ENCODE results near the gene NEK8. TPM values are rescaled to one million over a fixed set of nuclear protein-coding genes. Genes with fewer than 3 reads are reported as not detected.

NEK8 gene
- total and polyA plus RNA-seq, 2 donors, result 2.2 to 5.1 TPM

- Histone ChIP-seq H3K4me1 (ENCODE audit: control insufficient read depth in 2 of 2, insufficient read depth in 2 of 2, low read length in 2 of 2) (no peaks in the 10 kb centered on the region), H3K27me3 (ENCODE audit: control insufficient read depth in 2 of 2, insufficient read depth in 1 of 2, low read length in 1 of 2) (no peaks in the 10 kb centered on the region), H3K9me3 (ENCODE audit: control insufficient read depth in 2 of 2, insufficient read depth in 1 of 2, low read length in 1 of 2) (no peaks in the 10 kb centered on the region), H3K4me3 (ENCODE audit: low read length in 2 of 2) (no peak overlapping the region), H3K27ac (ENCODE audit: low read depth in 1 of 2, low read length in 1 of 2) (no peak overlapping the region), H3K36me3 (ENCODE audit: control insufficient read depth in 2 of 2, insufficient read depth in 2 of 2, low read length in 1 of 2) (peaks cover 27 to 52% of the 10 kb centered on the region in 2 donors)
- WGBS, result 93% methylated on average over 5 of the region's 5 CpGs
- DNase-seq (ENCODE audit: low read depth in 6 of 9, low spot score in 9 of 9), result no peak
Observed at GRCh38 chr17:28756049-28756804, 27.6 kb downstream of the NEK8 start.

GRCh38 chr17:28758411-28759121 is 30.0 kb downstream of the NEK8 start:
- Histone ChIP-seq H3K9me3 (ENCODE audit: control insufficient read depth in 2 of 2, insufficient read depth in 1 of 2, low read length in 1 of 2) (no peaks in the 10 kb centered on the region), H3K27me3 (ENCODE audit: control insufficient read depth in 2 of 2, insufficient read depth in 1 of 2, low read length in 1 of 2) (no peaks in the 10 kb centered on the region), H3K27ac (ENCODE audit: low read depth in 1 of 2, low read length in 1 of 2) (no peak overlapping the region), H3K4me3 (ENCODE audit: low read length in 2 of 2) (no peak overlapping the region), H3K4me1 (ENCODE audit: control insufficient read depth in 2 of 2, insufficient read depth in 2 of 2, low read length in 2 of 2) (no peaks in the 10 kb centered on the region), H3K36me3 (ENCODE audit: control insufficient read depth in 2 of 2, insufficient read depth in 2 of 2, low read length in 1 of 2) (peaks cover 28 to 48% of the 10 kb centered on the region in 2 donors)
- no peak for DNase-seq (ENCODE audit: low read depth in 6 of 9, low spot score in 9 of 9)
- 97% methylated on average over 32 of the region's 32 CpGs for WGBS

GRCh38 chr17:28759256-28759865 is 30.8 kb downstream of the NEK8 start:
- no peaks in the 10 kb centered on the region for H3K4me1 ChIP-seq (ENCODE audit: control insufficient read depth in 2 of 2, insufficient read depth in 2 of 2, low read length in 2 of 2)
- peaks cover 28 to 48% of the 10 kb centered on the region in 2 donors for H3K36me3 ChIP-seq (ENCODE audit: control insufficient read depth in 2 of 2, insufficient read depth in 2 of 2, low read length in 1 of 2)
- no peak for DNase-seq (ENCODE audit: low read depth in 6 of 9, low spot score in 9 of 9)
- WGBS, result 98% methylated on average over 18 of the region's 18 CpGs
- no peak overlapping the region for H3K27ac ChIP-seq (ENCODE audit: low read depth in 1 of 2, low read length in 1 of 2)
- no peaks in the 10 kb centered on the region for H3K27me3 ChIP-seq (ENCODE audit: control insufficient read depth in 2 of 2, insufficient read depth in 1 of 2, low read length in 1 of 2)
- H3K9me3 ChIP-seq (ENCODE audit: control insufficient read depth in 2 of 2, insufficient read depth in 1 of 2, low read length in 1 of 2), result no peaks in the 10 kb centered on the region
- H3K4me3 ChIP-seq (ENCODE audit: low read length in 2 of 2), result no peak overlapping the region

GRCh38 chr17:28760601-28761562 is 32.3 kb downstream of the NEK8 start:
- DNase-seq (ENCODE audit: low read depth in 6 of 9, low spot score in 9 of 9), result no peak
- 63% methylated on average over 9 of the region's 9 CpGs for WGBS
- Histone ChIP-seq H3K36me3 (ENCODE audit: control insufficient read depth in 2 of 2, insufficient read depth in 2 of 2, low read length in 1 of 2) (peaks cover 33 to 57% of the 10 kb centered on the region in 2 donors), H3K4me1 (ENCODE audit: control insufficient read depth in 2 of 2, insufficient read depth in 2 of 2, low read length in 2 of 2) (no peaks in the 10 kb centered on the region), H3K4me3 (ENCODE audit: low read length in 2 of 2) (no peak overlapping the region), H3K27me3 (ENCODE audit: control insufficient read depth in 2 of 2, insufficient read depth in 1 of 2, low read length in 1 of 2) (no peaks in the 10 kb centered on the region), H3K9me3 (ENCODE audit: control insufficient read depth in 2 of 2, insufficient read depth in 1 of 2, low read length in 1 of 2) (no peaks in the 10 kb centered on the region), H3K27ac (ENCODE audit: low read depth in 1 of 2, low read length in 1 of 2) (no peak overlapping the region)

GRCh38 chr17:28763137-28763799 is 34.7 kb downstream of the NEK8 start:
- 100% methylated on average over 1 of the region's 1 CpG for WGBS
- no peak for DNase-seq (ENCODE audit: low read depth in 6 of 9, low spot score in 9 of 9)
- H3K9me3 ChIP-seq (ENCODE audit: control insufficient read depth in 2 of 2, insufficient read depth in 1 of 2, low read length in 1 of 2), result no peaks in the 10 kb centered on the region
- H3K4me1 ChIP-seq (ENCODE audit: control insufficient read depth in 2 of 2, insufficient read depth in 2 of 2, low read length in 2 of 2), result no peaks in the 10 kb centered on the region
- H3K4me3 ChIP-seq (ENCODE audit: low read length in 2 of 2), result no peak overlapping the region
- H3K36me3 ChIP-seq (ENCODE audit: control insufficient read depth in 2 of 2, insufficient read depth in 2 of 2, low read length in 1 of 2), result peaks cover 29 to 56% of the 10 kb centered on the region in 2 donors
- no peaks in the 10 kb centered on the region for H3K27me3 ChIP-seq (ENCODE audit: control insufficient read depth in 2 of 2, insufficient read depth in 1 of 2, low read length in 1 of 2)
- H3K27ac ChIP-seq (ENCODE audit: low read depth in 1 of 2, low read length in 1 of 2), result no peak overlapping the region

- DNase-seq (ENCODE audit: low read depth in 6 of 9, low spot score in 9 of 9), result peak in 5 of 9 donors; percentile 57 to 81 (median 74)
- H3K4me1 ChIP-seq (ENCODE audit: control insufficient read depth in 2 of 2, insufficient read depth in 2 of 2, low read length in 2 of 2), result no peaks in the 10 kb centered on the region
- no peaks in the 10 kb centered on the region for H3K27me3 ChIP-seq (ENCODE audit: control insufficient read depth in 2 of 2, insufficient read depth in 1 of 2, low read length in 1 of 2)
- WGBS, result 85% methylated on average over 5 of the region's 5 CpGs
- peaks cover 23 to 50% of the 10 kb centered on the region in 2 donors for H3K36me3 ChIP-seq (ENCODE audit: control insufficient read depth in 2 of 2, insufficient read depth in 2 of 2, low read length in 1 of 2)
- no peak overlapping the region for H3K27ac ChIP-seq (ENCODE audit: low read depth in 1 of 2, low read length in 1 of 2)
- no peaks in the 10 kb centered on the region for H3K9me3 ChIP-seq (ENCODE audit: control insufficient read depth in 2 of 2, insufficient read depth in 1 of 2, low read length in 1 of 2)
- H3K4me3 ChIP-seq (ENCODE audit: low read length in 2 of 2), result no peak overlapping the region
Observed at GRCh38 chr17:28763804-28764266, 35.2 kb downstream of the NEK8 start.

GRCh38 chr17:28765038-28765437 is 36.5 kb downstream of the NEK8 start:
- DNase-seq (ENCODE audit: low read depth in 6 of 9, low spot score in 9 of 9), result no peak
- Histone ChIP-seq H3K27me3 (ENCODE audit: control insufficient read depth in 2 of 2, insufficient read depth in 1 of 2, low read length in 1 of 2) (no peaks in the 10 kb centered on the region), H3K4me1 (ENCODE audit: control insufficient read depth in 2 of 2, insufficient read depth in 2 of 2, low read length in 2 of 2) (no peaks in the 10 kb centered on the region), H3K27ac (ENCODE audit: low read depth in 1 of 2, low read length in 1 of 2) (no peak overlapping the region), H3K9me3 (ENCODE audit: control insufficient read depth in 2 of 2, insufficient read depth in 1 of 2, low read length in 1 of 2) (no peaks in the 10 kb centered on the region), H3K4me3 (ENCODE audit: low read length in 2 of 2) (no peak overlapping the region), H3K36me3 (ENCODE audit: control insufficient read depth in 2 of 2, insufficient read depth in 2 of 2, low read length in 1 of 2) (peaks cover 12 to 38% of the 10 kb centered on the region in 2 donors)
- 98% methylated on average over 4 of the region's 4 CpGs for WGBS

GRCh38 chr17:28773736-28774135 is 45.1 kb downstream of the NEK8 start:
- peaks cover 0 to 2% of the 10 kb centered on the region in 2 donors for H3K4me1 ChIP-seq (ENCODE audit: control insufficient read depth in 2 of 2, insufficient read depth in 2 of 2, low read length in 2 of 2)
- no peaks in the 10 kb centered on the region for H3K27me3 ChIP-seq (ENCODE audit: control insufficient read depth in 2 of 2, insufficient read depth in 1 of 2, low read length in 1 of 2)
- H3K9me3 ChIP-seq (ENCODE audit: control insufficient read depth in 2 of 2, insufficient read depth in 1 of 2, low read length in 1 of 2), result no peaks in the 10 kb centered on the region
- no peak overlapping the region for H3K4me3 ChIP-seq (ENCODE audit: low read length in 2 of 2)
- DNase-seq (ENCODE audit: low read depth in 6 of 9, low spot score in 9 of 9), result no peak
- 97% methylated on average over 6 of the region's 6 CpGs for WGBS
- H3K36me3 ChIP-seq (ENCODE audit: control insufficient read depth in 2 of 2, insufficient read depth in 2 of 2, low read length in 1 of 2), result peaks cover 0 to 4% of the 10 kb centered on the region in 2 donors
- no peak overlapping the region for H3K27ac ChIP-seq (ENCODE audit: low read depth in 1 of 2, low read length in 1 of 2)
